T-helper 1 cell (primary cell): ENCODE results near the gene ACTN1.
A peak's percentile ranks its signal among the peaks of the same experiment; 100 is the strongest.
"Not testable (repeated sequence)": the region's sequence is repeated elsewhere in the genome, so short reads cannot be mapped to it uniquely, and the experiment has no call there.

Source experiments
- DNase-seq, 5 donors: peaks; one replicate each; pipeline ENCODE4 v3.0.0-alpha.2; 2012 to 2020

Gene ACTN1

GRCh38 chr14:68853749-68854148 is 125.4 kb downstream of the ACTN1 start:
- no peak for DNase-seq

DNA sequence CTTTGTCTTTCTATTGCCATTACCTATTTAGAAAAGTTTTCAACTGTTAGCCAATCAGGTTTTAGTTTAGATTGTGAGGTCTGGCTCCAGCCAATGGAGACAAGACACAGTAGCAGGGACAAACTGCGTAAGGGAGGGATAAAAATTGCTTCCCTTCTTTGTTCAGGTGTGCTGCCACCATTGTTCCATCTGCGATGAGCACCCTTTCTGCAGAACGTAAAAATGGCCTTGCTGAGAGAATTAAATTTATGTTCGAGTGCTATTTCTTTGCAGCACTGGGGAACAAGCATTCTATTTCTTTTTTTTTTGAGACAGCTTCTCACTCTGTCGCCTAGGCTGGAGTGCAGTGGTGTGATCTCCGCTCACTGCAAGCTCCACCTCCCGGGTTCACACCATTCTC is 126.6 kb downstream of the ACTN1 start:
- DNase-seq = not testable (repeated sequence)

DNA sequence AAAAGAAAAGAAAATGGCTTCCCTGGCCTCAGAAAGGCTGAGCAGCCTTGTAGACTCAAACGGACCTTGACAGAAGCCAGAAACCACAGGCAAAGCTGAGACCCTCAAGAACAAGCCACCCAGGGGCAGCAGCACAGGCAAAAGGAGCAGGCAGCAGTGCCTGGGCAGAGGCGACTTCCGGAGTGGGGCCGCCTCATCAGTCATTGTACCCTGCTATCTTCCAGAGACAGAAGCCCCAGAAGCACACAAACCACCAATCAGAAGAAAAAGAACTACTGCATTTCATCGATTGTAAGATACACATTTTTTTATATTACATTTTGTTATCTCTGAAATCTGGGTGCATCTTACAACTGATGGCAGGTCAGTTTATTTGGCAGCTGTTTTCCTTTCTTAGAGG is 128.0 kb downstream of the ACTN1 start:
- no peak for DNase-seq

DNA sequence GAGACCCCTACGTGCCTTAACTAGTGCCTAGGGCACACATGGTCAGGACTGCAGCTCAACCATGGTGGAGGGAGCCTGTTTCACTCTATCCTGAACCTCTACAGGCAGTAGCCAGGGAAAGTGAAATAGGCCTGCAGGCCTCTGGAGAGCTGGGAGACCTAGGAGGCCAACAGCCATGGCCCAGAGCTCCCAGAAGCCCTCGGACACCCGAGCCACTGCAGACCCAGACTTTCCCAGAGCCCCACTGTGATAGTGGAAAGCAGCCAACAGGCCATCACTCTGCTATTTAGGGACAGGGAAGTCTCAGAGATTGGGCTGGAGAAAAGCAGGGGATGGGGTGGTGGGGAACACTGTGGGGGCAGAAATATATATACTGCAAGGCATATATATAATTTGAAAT is 129.7 kb downstream of the ACTN1 start:
- DNase-seq = no peak

DNA sequence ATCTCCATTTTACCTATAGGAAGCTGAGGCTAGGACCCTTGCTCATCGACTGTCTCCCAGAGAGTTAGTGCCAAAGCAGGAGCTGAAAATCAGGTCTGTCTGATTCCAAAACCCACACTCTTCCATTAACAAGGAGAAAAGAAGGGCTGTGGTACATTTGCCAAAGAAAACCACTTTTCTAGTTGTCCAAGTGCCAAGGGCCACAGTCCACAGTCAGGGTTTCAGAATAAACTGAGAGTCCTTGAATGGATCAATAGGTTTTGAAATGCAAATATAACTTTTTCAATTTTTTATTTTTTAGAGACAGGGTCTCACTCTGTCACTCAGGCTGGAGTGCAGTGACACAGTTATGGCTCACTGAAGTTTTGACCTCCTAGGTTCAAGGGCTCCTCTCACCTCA is 130.8 kb downstream of the ACTN1 start:
- DNase-seq = no peak

DNA sequence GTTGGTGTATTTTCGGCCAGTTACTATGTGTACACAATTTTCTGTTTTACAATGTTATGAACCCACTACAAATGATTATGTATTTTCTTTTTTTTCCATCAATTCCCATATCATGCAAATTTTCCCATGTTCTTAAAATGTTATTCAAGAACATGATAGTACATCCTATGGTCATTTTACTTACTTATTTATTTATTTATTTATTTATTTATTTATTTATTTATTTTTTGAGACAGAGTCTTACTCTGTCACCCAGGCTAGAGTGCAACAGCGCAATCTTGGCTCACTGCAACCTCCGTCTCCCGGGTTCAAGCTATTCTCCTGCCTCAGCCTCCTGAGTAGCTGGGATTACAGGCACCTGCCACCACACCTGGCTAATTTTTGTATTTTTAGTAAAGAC is 131.5 kb downstream of the ACTN1 start:
- DNase-seq = not testable (repeated sequence)

DNA sequence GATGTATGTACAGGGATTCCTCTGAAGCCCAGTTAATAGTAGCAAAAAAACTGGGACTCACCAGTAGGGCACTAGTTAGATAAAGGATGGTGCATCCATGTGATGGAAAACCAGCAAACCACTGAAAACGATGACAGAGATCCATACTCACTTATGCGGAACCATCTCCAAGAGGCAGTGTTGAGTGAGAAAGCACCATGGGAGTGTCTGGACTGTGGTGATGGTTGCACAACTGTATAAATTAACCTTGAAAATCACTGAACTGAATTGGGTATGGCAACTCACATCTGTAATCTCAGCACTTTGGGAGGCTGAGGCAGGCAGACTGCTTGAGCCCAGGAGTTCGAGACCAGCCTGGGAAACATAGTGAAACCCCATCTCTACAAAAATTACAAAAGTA is 132.6 kb downstream of the ACTN1 start:
- DNase-seq = no peak

- no peak for DNase-seq
Measured at GRCh38 chr14:68844210-68844545, 134.9 kb downstream of the ACTN1 start.

GRCh38 chr14:68843471-68844209 is 135.5 kb downstream of the ACTN1 start:
- peak; percentile 43 to 72 (median 57) for DNase-seq

- no peak for DNase-seq
Measured at GRCh38 chr14:68842298-68842697, 136.8 kb downstream of the ACTN1 start.

DNA sequence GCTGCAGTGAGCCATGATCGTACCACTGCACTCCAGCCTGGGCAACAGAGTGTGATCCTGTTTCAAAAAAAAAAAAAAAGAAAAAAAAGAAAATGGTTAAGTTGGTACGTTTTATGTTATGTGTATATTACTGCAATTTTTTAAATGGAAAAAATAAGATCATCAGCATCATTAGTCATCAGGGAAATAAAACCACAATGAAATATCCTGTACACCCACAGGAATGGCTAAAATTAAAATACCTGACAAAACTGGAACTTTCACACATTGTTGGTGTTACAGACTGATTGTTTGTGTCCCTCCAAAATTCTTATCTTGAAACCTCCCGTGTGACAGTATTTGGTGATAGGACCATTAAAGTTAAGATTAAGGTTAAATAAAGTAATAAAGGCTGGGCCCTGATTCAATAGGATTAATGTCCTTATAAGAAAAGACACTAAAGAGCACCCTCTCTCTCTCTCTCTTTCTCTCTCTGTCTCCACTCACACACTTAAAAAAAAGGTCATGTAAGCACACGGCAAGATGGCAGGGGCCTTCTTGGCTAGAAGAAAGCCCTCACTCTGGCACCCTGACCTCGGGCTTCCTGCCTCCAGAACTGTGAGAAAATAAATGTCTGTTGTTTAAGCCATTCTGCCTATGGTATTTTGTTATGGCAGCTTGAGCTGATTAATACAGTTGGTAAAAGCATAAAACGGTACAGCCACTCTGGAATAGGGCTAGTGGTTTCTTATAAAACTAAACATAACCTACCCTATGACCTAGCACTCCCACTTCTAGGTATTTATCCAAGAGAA is 137.9 kb downstream of the ACTN1 start:
- DNase-seq = no peak

DNA sequence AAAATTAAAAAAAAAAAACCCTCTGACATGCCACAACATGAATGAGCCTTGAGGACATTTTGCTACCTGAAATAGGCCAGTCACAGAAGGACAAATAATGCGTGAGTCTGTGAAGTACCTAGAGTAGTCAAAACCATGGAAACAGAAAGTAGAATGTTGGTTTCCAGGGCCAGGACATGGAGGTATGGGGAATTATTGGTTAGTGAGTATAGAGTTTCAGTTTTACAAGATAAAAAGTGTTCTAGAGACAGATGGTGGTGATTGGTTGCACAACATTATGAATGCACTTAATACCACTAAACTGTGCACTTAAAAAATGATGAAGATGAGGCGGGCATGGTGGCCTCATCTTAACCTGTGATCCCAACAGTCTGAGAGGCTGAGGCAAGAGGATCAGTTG is 138.6 kb downstream of the ACTN1 start:
- peak in 1 of 5 donors; percentile 37 for DNase-seq

DNA sequence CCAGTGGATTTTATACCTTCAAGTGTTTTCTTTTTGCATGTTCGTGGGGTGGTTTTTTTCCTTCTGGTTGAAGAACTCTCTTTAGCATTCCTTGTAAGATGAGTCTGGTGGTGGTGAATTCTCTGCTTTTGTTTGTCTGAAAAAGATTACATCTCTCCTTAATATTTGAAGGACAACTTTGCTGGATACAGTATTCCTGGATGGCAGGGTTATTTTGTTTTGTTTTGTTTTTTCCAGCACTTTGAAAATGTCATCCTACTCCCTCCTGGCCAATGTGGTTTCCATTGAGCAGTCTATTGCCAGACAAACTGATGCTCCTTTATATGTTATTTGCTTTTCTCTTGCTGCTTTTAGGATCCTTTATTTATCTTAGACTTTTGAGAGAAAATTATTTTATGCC is 143.0 kb downstream of the ACTN1 start:
- DNase-seq = no peak

GRCh38 chr14:68834816-68835215 is 144.3 kb downstream of the ACTN1 start:
- DNase-seq = no peak

DNA sequence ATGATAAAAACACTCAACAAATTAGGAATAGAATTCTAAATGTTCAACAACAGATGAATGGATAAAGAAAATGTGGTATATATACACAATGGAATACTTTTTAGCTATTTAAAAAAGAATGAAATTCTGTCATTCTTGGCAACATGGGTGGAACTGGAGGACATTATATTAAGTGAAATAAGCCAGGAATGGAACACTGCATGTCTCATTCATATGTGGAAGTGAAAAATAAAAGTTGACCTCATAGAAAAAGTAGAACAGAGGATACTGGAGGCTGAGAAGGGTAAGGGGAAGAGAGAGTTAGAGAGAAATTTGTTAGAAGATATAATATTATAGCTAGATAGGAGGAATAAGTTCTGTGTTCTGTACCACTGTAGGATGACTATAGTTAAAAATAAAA is 150.4 kb downstream of the ACTN1 start:
- DNase-seq = no peak

GRCh38 chr14:68825729-68826128 is 153.4 kb downstream of the ACTN1 start:
- DNase-seq = no peak

GRCh38 chr14:68824517-68825347 is 154.4 kb downstream of the ACTN1 start:
- DNase-seq = peak in 1 of 5 donors; percentile 37

- DNase-seq = no peak
Measured at GRCh38 chr14:68824207-68824516, 154.9 kb downstream of the ACTN1 start.
